Skeletal muscle tissue (tissue), 4 donors: Measurements from ENCODE around the gene TMEM120A. TPM values are rescaled to one million over a fixed set of nuclear protein-coding genes. Genes with fewer than 3 reads are reported as not detected.

Source experiments
- H3K27ac ChIP-seq: one replicate; pipeline ENCODE4 v1.7.0; 2013; ENCODE audit warnings: mild to moderate bottlenecking, low read depth, low read length, inconsistent platforms
- H3K27me3 ChIP-seq, 3 donors: one replicate each; pipeline ENCODE4 v1.7.0; 2013; ENCODE audit warnings: low read length in 3 of 3; ENCODE audit not compliant: control insufficient read depth in 3 of 3, insufficient read depth in 3 of 3
- H3K36me3 ChIP-seq, 3 donors: one replicate each; pipeline ENCODE4 v1.7.0; 2013; ENCODE audit warnings: low read length in 3 of 3; ENCODE audit not compliant: control insufficient read depth in 3 of 3, insufficient read depth in 3 of 3
- H3K4me1 ChIP-seq, 3 donors: one replicate each; pipeline ENCODE4 v1.7.0; 2013; ENCODE audit warnings: low read length in 3 of 3, mild to moderate bottlenecking in 3 of 3; ENCODE audit not compliant: control insufficient read depth in 3 of 3, insufficient read depth in 3 of 3
- H3K4me3 ChIP-seq, 3 donors: one replicate each; pipeline ENCODE4 v1.7.0; 2013; ENCODE audit warnings: low read length in 3 of 3
- H3K9ac ChIP-seq, 3 donors: one replicate each; pipeline ENCODE4 v1.7.0; 2013; ENCODE audit warnings: low read length in 3 of 3, mild to moderate bottlenecking in 3 of 3, moderate library complexity in 2 of 3, low read depth in 1 of 3
- H3K9me3 ChIP-seq, 3 donors: one replicate each; pipeline ENCODE4 v1.7.0; 2013; ENCODE audit warnings: low read length in 3 of 3; ENCODE audit not compliant: control insufficient read depth in 3 of 3
- total RNA-seq: library from RNA; depleted of rRNA; stranded (reverse); fragments of >200 nt; gene quantifications from one replicate; pipeline ENCODE4 v1.2.3, GENCODE V29; 2014
- donor health status: Osteomylitis.

The TMEM120A gene
- total RNA-seq, 1 donor from 2014 or later, result 35.5 TPM

DNA sequence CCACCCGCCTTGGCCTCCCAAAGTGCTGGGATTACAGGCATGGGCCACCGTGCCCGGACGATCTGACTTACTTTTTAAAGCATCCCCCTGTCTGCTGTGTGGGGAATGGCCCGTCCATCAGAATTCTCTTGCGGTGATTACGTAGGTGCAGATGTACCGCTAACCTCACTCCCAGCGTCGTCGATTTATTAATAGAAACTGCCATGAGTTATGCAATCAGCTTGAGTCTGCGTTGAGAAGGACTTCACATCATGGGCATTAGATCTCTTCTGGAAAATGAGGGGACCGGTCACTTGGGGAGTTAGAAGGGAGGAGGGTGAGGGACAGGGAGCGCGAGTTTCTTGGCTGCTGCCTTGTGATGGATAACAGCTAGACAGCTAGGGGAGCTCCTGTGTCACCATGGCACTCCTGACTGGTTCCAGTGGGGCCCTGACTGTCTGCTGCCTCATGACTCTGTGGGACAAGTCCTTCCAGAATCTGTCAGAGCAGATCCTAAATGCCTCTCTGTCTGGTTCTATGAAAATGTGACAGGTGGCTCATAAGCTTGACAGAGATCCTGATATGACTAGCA lies 44.2 kb downstream of the TMEM120A start:
- Histone ChIP-seq H3K4me3 (peak overlapping the region in 1 of 3 donors; percentile 58), H3K27me3 (no peaks in the 10 kb centered on the region), H3K4me1 (peaks cover 20 to 54% (median 50%) of the 10 kb centered on the region in 3 donors), H3K9ac (peak overlapping the region in 1 of 3 donors; percentile 47), H3K9me3 (no peaks in the 10 kb centered on the region), H3K27ac (peak overlapping the region; percentile 72), H3K36me3 (peaks cover 3 to 9% (median 9%) of the 10 kb centered on the region in 3 donors)

GRCh38 chr7:75948179-75948578 lies 46.2 kb downstream of the TMEM120A start:
- H3K36me3 ChIP-seq, result peaks cover 0 to 3% (median 0%) of the 10 kb centered on the region in 3 donors
- H3K9ac ChIP-seq, result peak overlapping the region; percentile 40 to 75 (median 45)
- no peaks in the 10 kb centered on the region for H3K9me3 ChIP-seq
- H3K27ac ChIP-seq, result peak overlapping the region; percentile 2
- H3K4me1 ChIP-seq, result peaks cover 15 to 53% (median 52%) of the 10 kb centered on the region in 3 donors
- H3K4me3 ChIP-seq, result no peak overlapping the region
- H3K27me3 ChIP-seq, result no peaks in the 10 kb centered on the region

- H3K9me3 ChIP-seq, result no peaks in the 10 kb centered on the region
- H3K36me3 ChIP-seq, result peaks cover 0 to 3% (median 0%) of the 10 kb centered on the region in 3 donors
- H3K4me1 ChIP-seq, result peaks cover 15 to 49% (median 48%) of the 10 kb centered on the region in 3 donors
- no peak overlapping the region for H3K9ac ChIP-seq
- peak overlapping the region; percentile 4 for H3K27ac ChIP-seq
- no peaks in the 10 kb centered on the region for H3K27me3 ChIP-seq
- H3K4me3 ChIP-seq, result no peak overlapping the region
Observed at GRCh38 chr7:75946207-75946855, 48.1 kb downstream of the TMEM120A start.

DNA sequence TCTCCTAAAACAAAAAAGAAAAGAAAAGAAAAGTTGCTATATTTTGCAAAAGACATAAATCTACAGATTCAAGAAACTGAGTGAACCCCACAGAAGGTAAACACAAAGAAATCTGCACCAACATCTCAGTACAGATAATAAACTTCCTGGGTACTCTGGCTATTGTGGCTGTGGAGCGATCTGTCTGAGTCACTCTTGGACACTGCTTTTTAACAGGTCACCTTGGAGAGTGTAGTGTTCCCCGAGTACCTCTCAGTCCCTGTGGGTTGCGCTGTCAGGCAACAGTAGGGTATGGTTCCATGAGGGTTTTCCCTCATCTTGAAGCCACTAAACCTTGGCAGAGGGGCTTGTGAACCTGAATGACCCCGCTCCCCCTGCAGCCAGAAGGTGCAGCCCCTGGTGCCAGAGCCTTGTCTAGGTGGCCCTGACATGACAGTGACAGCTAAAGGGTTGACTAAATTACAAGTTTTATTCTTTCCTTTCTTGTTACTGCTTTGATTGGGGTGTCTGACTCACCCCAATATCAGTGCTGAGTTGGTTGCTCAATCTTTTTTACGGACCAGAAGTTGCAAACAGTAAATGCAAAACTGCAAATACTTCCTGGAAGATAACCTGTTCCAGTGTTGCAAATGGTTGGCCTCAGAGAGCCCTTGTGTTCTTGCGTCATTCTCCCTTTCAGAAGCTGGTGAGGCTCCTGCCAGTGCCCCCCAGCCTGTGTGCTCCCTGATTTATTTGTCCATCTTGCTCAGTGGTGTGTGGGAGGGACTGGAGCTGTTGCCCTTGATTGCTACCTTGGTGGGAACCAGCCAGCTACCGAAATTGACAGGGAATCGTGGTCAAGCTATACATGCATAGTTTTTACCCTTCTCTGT lies 48.9 kb downstream of the TMEM120A start:
- peaks cover 15 to 46% (median 45%) of the 10 kb centered on the region in 3 donors for H3K4me1 ChIP-seq
- peak overlapping the region; percentile 54 for H3K27ac ChIP-seq
- H3K27me3 ChIP-seq, result no peaks in the 10 kb centered on the region
- no peaks in the 10 kb centered on the region for H3K9me3 ChIP-seq
- H3K36me3 ChIP-seq, result peaks cover 0 to 5% (median 0%) of the 10 kb centered on the region in 3 donors
- peak overlapping the region in 1 of 3 donors; percentile 41 for H3K9ac ChIP-seq
- no peak overlapping the region for H3K4me3 ChIP-seq

- no peak overlapping the region for H3K9ac ChIP-seq
- H3K36me3 ChIP-seq, result peaks cover 0 to 5% (median 0%) of the 10 kb centered on the region in 3 donors
- no peak overlapping the region for H3K27ac ChIP-seq
- no peaks in the 10 kb centered on the region for H3K9me3 ChIP-seq
- no peak overlapping the region for H3K4me3 ChIP-seq
- H3K4me1 ChIP-seq, result peaks cover 10 to 39% (median 37%) of the 10 kb centered on the region in 3 donors
- H3K27me3 ChIP-seq, result no peaks in the 10 kb centered on the region
Observed at GRCh38 chr7:75944507-75944906, 49.9 kb downstream of the TMEM120A start.

DNA sequence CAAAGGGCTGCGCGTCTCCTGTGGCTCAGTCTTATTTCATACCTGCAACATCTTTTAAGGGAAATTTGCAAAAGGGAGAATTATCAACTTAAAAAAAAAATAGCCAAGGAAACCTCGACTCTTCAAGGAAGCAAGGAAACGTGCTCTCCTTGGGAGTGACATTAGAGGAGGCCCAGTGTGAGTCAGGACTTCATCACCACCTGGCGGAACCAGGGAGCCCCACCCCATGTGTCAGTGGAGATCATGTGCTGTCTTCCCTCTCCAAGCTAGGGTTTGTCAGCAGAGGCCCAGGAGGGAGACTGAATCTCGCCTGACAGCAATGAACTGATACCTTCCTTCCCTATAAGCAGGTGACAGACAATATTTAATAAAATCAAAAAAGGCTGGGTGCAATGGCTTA lies 50.5 kb downstream of the TMEM120A start:
- Histone ChIP-seq H3K27ac (no peak overlapping the region), H3K4me1 (peaks cover 10 to 41% (median 40%) of the 10 kb centered on the region in 3 donors), H3K9me3 (no peaks in the 10 kb centered on the region), H3K36me3 (peaks cover 0 to 5% (median 0%) of the 10 kb centered on the region in 3 donors), H3K27me3 (no peaks in the 10 kb centered on the region), H3K4me3 (no peak overlapping the region), H3K9ac (no peak overlapping the region)

GRCh38 chr7:75938921-75939320 lies 55.5 kb downstream of the TMEM120A start:
- no peaks in the 10 kb centered on the region for H3K27me3 ChIP-seq
- H3K4me1 ChIP-seq, result peaks cover 7 to 23% (median 22%) of the 10 kb centered on the region in 3 donors
- no peaks in the 10 kb centered on the region for H3K9me3 ChIP-seq
- peaks cover 0 to 5% (median 0%) of the 10 kb centered on the region in 3 donors for H3K36me3 ChIP-seq
- H3K9ac ChIP-seq, result no peak overlapping the region
- H3K4me3 ChIP-seq, result no peak overlapping the region
- H3K27ac ChIP-seq, result peak overlapping the region; percentile 77

- Histone ChIP-seq H3K36me3 (peaks cover 0 to 2% (median 0%) of the 10 kb centered on the region in 3 donors), H3K4me3 (peak overlapping the region in 2 of 3 donors; percentile 22 to 36), H3K9me3 (no peaks in the 10 kb centered on the region), H3K4me1 (peaks cover 7 to 22% (median 21%) of the 10 kb centered on the region in 3 donors), H3K9ac (peak overlapping the region in 1 of 3 donors; percentile 35), H3K27ac (peak overlapping the region; percentile 77), H3K27me3 (no peaks in the 10 kb centered on the region)
Observed at GRCh38 chr7:75937958-75938786, 56.2 kb downstream of the TMEM120A start.
